Measurements from ENCODE around the gene TMEM45B. TPM values are rescaled to one million over a fixed set of nuclear protein-coding genes. Genes with fewer than 3 reads are reported as not detected.

TMEM45B gene
- total and polyA plus RNA-seq, 2 of the 13 experiments (the other 11 are each of a cell fraction or from before 2014, with no cell fraction given): 29.1 to 181 TPM

DNA sequence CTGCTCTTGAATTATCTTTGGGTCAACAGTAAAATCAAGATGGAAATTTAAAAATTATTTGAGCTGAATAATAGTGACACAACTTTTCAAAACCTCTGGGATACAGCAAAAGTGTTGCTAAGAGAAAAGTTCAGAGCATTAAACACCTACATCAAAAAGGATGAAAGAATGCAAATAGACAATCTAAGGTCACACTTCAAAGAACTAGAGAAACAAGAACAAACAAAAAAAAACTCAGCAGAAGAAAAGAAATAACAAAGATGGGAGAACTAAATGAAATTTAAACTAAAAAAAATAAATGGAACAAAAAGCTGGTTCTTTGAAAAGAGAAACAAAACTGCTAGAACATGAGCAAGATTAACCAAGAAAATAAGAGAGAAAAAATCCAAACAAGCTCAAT, 15.0 kb upstream of the TMEM45B start (continued):
- TF ChIP-seq, protein P1, sequence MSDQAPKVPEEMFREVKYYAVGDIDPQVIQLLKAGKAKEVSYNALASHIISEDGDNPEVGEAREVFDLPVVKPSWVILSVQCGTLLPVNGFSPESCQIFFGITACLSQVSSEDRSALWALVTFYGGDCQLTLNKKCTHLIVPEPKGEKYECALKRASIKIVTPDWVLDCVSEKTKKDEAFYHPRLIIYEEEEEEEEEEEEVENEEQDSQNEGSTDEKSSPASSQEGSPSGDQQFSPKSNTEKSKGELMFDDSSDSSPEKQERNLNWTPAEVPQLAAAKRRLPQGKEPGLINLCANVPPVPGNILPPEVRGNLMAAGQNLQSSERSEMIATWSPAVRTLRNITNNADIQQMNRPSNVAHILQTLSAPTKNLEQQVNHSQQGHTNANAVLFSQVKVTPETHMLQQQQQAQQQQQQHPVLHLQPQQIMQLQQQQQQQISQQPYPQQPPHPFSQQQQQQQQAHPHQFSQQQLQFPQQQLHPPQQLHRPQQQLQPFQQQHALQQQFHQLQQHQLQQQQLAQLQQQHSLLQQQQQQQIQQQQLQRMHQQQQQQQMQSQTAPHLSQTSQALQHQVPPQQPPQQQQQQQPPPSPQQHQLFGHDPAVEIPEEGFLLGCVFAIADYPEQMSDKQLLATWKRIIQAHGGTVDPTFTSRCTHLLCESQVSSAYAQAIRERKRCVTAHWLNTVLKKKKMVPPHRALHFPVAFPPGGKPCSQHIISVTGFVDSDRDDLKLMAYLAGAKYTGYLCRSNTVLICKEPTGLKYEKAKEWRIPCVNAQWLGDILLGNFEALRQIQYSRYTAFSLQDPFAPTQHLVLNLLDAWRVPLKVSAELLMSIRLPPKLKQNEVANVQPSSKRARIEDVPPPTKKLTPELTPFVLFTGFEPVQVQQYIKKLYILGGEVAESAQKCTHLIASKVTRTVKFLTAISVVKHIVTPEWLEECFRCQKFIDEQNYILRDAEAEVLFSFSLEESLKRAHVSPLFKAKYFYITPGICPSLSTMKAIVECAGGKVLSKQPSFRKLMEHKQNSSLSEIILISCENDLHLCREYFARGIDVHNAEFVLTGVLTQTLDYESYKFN (CRISPR knock-in tag; conservative IDR thresholded peaks at IDR 0.05): peak; percentile 29
- TF ChIP-seq KLF15 (CRISPR knock-in tag; IDR thresholded peaks at IDR 0.05; ENCODE audit: borderline replicate concordance) (no peak), KDM4B (CRISPR knock-in tag; IDR thresholded peaks at IDR 0.05) (no peak), KMT2A (CRISPR knock-in tag; IDR thresholded peaks at IDR 0.05) (no peak), EHMT2 (IDR thresholded peaks at IDR 0.05; ENCODE audit: borderline replicate concordance, low read depth, low read length) (no peak), NR2F2 (IDR thresholded peaks at IDR 0.05; ENCODE audit: borderline replicate concordance, low read depth) (peak; percentile 65; the same call in 1 of the 2 replicates), CAMTA2 (CRISPR knock-in tag; IDR thresholded peaks at IDR 0.05; ENCODE audit: borderline replicate concordance) (no peak), FOXK1 (CRISPR knock-in tag; IDR thresholded peaks at IDR 0.05; ENCODE audit: borderline replicate concordance, low read depth) (no peak), SMYD3 (CRISPR knock-in tag; IDR thresholded peaks at IDR 0.05) (no peak), FOXA3 (CRISPR knock-in tag; IDR thresholded peaks at IDR 0.05) (peak; percentile 48; the same call in 1 of the 2 replicates), NCOR1 (IDR thresholded peaks at IDR 0.05; ENCODE audit: borderline replicate concordance, low read length) (no peak), ZNF382 (CRISPR knock-in tag; IDR thresholded peaks at IDR 0.05; ENCODE audit: borderline replicate concordance) (no peak)
- TF ChIP-seq, protein P2, sequence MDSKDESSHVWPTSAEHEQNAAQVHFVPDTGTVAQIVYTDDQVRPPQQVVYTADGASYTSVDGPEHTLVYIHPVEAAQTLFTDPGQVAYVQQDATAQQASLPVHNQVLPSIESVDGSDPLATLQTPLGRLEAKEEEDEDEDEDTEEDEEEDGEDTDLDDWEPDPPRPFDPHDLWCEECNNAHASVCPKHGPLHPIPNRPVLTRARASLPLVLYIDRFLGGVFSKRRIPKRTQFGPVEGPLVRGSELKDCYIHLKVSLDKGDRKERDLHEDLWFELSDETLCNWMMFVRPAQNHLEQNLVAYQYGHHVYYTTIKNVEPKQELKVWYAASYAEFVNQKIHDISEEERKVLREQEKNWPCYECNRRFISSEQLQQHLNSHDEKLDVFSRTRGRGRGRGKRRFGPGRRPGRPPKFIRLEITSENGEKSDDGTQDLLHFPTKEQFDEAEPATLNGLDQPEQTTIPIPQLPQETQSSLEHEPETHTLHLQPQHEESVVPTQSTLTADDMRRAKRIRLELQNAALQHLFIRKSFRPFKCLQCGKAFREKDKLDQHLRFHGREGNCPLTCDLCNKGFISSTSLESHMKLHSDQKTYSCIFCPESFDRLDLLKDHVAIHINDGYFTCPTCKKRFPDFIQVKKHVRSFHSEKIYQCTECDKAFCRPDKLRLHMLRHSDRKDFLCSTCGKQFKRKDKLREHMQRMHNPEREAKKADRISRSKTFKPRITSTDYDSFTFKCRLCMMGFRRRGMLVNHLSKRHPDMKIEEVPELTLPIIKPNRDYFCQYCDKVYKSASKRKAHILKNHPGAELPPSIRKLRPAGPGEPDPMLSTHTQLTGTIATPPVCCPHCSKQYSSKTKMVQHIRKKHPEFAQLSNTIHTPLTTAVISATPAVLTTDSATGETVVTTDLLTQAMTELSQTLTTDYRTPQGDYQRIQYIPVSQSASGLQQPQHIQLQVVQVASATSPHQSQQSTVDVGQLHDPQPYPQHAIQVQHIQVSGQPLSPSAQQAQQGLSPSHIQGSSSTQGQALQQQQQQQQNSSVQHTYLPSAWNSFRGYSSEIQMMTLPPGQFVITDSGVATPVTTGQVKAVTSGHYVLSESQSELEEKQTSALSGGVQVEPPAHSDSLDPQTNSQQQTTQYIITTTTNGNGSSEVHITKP (CRISPR knock-in tag; IDR thresholded peaks at IDR 0.05; ENCODE audit: low read depth): no peak
- TF ChIP-seq, protein P3, sequence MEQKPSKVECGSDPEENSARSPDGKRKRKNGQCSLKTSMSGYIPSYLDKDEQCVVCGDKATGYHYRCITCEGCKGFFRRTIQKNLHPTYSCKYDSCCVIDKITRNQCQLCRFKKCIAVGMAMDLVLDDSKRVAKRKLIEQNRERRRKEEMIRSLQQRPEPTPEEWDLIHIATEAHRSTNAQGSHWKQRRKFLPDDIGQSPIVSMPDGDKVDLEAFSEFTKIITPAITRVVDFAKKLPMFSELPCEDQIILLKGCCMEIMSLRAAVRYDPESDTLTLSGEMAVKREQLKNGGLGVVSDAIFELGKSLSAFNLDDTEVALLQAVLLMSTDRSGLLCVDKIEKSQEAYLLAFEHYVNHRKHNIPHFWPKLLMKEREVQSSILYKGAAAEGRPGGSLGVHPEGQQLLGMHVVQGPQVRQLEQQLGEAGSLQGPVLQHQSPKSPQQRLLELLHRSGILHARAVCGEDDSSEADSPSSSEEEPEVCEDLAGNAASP (CRISPR knock-in tag; IDR thresholded peaks at IDR 0.05; ENCODE audit: borderline replicate concordance): 0 out of 2 replicates have a peak, but pooled peaks have one; percentile 33
- TF ChIP-seq, protein P4, sequence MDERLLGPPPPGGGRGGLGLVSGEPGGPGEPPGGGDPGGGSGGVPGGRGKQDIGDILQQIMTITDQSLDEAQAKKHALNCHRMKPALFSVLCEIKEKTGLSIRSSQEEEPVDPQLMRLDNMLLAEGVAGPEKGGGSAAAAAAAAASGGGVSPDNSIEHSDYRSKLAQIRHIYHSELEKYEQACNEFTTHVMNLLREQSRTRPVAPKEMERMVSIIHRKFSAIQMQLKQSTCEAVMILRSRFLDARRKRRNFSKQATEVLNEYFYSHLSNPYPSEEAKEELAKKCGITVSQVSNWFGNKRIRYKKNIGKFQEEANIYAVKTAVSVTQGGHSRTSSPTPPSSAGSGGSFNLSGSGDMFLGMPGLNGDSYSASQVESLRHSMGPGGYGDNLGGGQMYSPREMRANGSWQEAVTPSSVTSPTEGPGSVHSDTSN (CRISPR knock-in tag; IDR thresholded peaks at IDR 0.05): no peak
- TF ChIP-seq, protein P5, sequence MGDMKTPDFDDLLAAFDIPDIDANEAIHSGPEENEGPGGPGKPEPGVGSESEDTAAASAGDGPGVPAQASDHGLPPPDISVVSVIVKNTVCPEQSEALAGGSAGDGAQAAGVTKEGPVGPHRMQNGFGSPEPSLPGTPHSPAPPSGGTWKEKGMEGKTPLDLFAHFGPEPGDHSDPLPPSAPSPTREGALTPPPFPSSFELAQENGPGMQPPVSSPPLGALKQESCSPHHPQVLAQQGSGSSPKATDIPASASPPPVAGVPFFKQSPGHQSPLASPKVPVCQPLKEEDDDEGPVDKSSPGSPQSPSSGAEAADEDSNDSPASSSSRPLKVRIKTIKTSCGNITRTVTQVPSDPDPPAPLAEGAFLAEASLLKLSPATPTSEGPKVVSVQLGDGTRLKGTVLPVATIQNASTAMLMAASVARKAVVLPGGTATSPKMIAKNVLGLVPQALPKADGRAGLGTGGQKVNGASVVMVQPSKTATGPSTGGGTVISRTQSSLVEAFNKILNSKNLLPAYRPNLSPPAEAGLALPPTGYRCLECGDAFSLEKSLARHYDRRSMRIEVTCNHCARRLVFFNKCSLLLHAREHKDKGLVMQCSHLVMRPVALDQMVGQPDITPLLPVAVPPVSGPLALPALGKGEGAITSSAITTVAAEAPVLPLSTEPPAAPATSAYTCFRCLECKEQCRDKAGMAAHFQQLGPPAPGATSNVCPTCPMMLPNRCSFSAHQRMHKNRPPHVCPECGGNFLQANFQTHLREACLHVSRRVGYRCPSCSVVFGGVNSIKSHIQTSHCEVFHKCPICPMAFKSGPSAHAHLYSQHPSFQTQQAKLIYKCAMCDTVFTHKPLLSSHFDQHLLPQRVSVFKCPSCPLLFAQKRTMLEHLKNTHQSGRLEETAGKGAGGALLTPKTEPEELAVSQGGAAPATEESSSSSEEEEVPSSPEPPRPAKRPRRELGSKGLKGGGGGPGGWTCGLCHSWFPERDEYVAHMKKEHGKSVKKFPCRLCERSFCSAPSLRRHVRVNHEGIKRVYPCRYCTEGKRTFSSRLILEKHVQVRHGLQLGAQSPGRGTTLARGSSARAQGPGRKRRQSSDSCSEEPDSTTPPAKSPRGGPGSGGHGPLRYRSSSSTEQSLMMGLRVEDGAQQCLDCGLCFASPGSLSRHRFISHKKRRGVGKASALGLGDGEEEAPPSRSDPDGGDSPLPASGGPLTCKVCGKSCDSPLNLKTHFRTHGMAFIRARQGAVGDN (CRISPR knock-in tag; IDR thresholded peaks at IDR 0.05): no peak
